ELR (cell line): ENCODE measurements around the gene FOXC2.

ENCODE experiments used
- DNase-seq: peaks from one replicate; pipeline ENCODE4 v3.0.0-alpha.2; 2015; ENCODE audit warnings: low read depth

FOXC2 gene

GRCh38 chr16:86566601-86566965 is at the start of gene FOXC2:
Gene FOXC2 (plus strand): TSS chr16:86566829. CDS start chr16:86567336, 507 bp downstream.
- DNase-seq, result peak; percentile 97

- no peak for DNase-seq
Observed at GRCh38 chr16:86517033-86517432, 49.6 kb upstream of the FOXC2 start.

- peak; percentile 80 for DNase-seq
Observed at GRCh38 chr16:86517652-86518258, 48.9 kb upstream of the FOXC2 start.

- DNase-seq, result no peak
Observed at GRCh38 chr16:86519007-86519648, 47.5 kb upstream of the FOXC2 start.

GRCh38 chr16:86519649-86520316 is 46.8 kb upstream of the FOXC2 start:
- peak; percentile 75 for DNase-seq

GRCh38 chr16:86520317-86521210 is 46.1 kb upstream of the FOXC2 start:
- no peak for DNase-seq

- DNase-seq, result no peak
Observed at GRCh38 chr16:86521236-86522197, 45.1 kb upstream of the FOXC2 start.

- DNase-seq, result no peak
Observed at GRCh38 chr16:86522634-86523033, 44.0 kb upstream of the FOXC2 start.

- DNase-seq, result no peak
Observed at GRCh38 chr16:86523166-86523740, 43.4 kb upstream of the FOXC2 start.

- DNase-seq, result no peak
Observed at GRCh38 chr16:86524029-86524428, 42.6 kb upstream of the FOXC2 start.

GRCh38 chr16:86525696-86526095 is 40.9 kb upstream of the FOXC2 start:
- no peak for DNase-seq

GRCh38 chr16:86527366-86527765 is 39.3 kb upstream of the FOXC2 start:
- no peak for DNase-seq

GRCh38 chr16:86528061-86528929 is 38.3 kb upstream of the FOXC2 start:
- no peak for DNase-seq

- peak; percentile 45 for DNase-seq
Observed at GRCh38 chr16:86529160-86529559, 37.5 kb upstream of the FOXC2 start.

GRCh38 chr16:86530251-86531190 is 36.1 kb upstream of the FOXC2 start:
- DNase-seq, result no peak

- DNase-seq, result no peak
Observed at GRCh38 chr16:86531191-86531545, 35.5 kb upstream of the FOXC2 start.

- no peak for DNase-seq
Observed at GRCh38 chr16:86531641-86532525, 34.7 kb upstream of the FOXC2 start.

GRCh38 chr16:86532526-86532815 is 34.2 kb upstream of the FOXC2 start:
- DNase-seq, result no peak
